Kidney (tissue), 14 donors: Measurements from ENCODE around the gene FOXC2. TPM values are rescaled to one million over a fixed set of nuclear protein-coding genes. Genes with fewer than 3 reads are reported as not detected.

ENCODE experiments used
- DNase-seq, 5 donors: peaks; one replicate each; pipeline ENCODE4 v3.0.0-alpha.2; 2013 to 2020
- FAIRE-seq: peaks from 2 replicates; lab custom pipeline; 2012; peaks lifted over from hg19 to GRCh38; lab: Jason Lieb, UNC
- H3K27ac ChIP-seq, 2 donors: one replicate each; pipeline ENCODE4 v1.7.0; 2013; ENCODE audit warnings: low read depth in 2 of 2, low read length in 2 of 2, inconsistent platforms in 1 of 2
- H3K27me3 ChIP-seq: one replicate; pipeline ENCODE4 v1.7.1; 2013; ENCODE audit warnings: low read length, inconsistent platforms; ENCODE audit not compliant: control insufficient read depth, insufficient read depth
- H3K36me3 ChIP-seq, 3 donors: one replicate each; pipeline versions ENCODE4 v1.7.0 to v1.7.1; 2013; ENCODE audit warnings: low read length in 3 of 3, control low read depth in 1 of 3, inconsistent platforms in 1 of 3; ENCODE audit not compliant: insufficient read depth in 3 of 3, control insufficient read depth in 2 of 3
- H3K4me1 ChIP-seq, 3 donors: one replicate each; pipeline versions ENCODE4 v1.7.0 to v1.7.1; 2013; ENCODE audit warnings: low read length in 3 of 3, inconsistent platforms in 1 of 3, low read depth in 1 of 3; ENCODE audit not compliant: control insufficient read depth in 2 of 3, insufficient read depth in 2 of 3
- H3K4me3 ChIP-seq, 3 donors: one replicate each; pipeline versions ENCODE4 v1.7.0 to v1.8.1; 2013; ENCODE audit warnings: low read length in 3 of 3, control low read depth in 1 of 3, inconsistent platforms in 1 of 3
- H3K9ac ChIP-seq, 3 donors: one replicate each; pipeline versions ENCODE4 v1.7.0 to v1.7.1; 2013; ENCODE audit warnings: low read length in 3 of 3, control low read depth in 1 of 3, inconsistent platforms in 1 of 3
- H3K9me3 ChIP-seq, 3 donors: one replicate each; pipeline versions ENCODE4 v1.7.0 to v1.7.1; 2013; ENCODE audit warnings: low read length in 3 of 3, control low read depth in 1 of 3, inconsistent platforms in 1 of 3; ENCODE audit not compliant: control insufficient read depth in 2 of 3, insufficient read depth in 1 of 3
- CTCF ChIP-seq: IDR thresholded peaks from 3 replicates; pipeline ENCODE4 v1.5.1; 2012; ENCODE audit warnings: mild to moderate bottlenecking, moderate library complexity, borderline replicate concordance; ENCODE audit not compliant: insufficient read depth; ENCODE audit errors: extremely low read depth
- intact Hi-C: fragments of 100-400 bp; cut with DNase I; formaldehyde crosslinking; loops from one replicate; pipeline ENCODE4 v1.11.1; 2022
- polyA plus RNA-seq: library from polyadenylated mRNA; stranded (reverse); fragments of 350-450 nt; fragmentation: Illumina TruSeq; extraction: RNeasy Lipid Tissue Mini Kit (QIAGEN cat#74804); gene quantifications from one replicate; pipeline ENCODE4 v1.2.3, GENCODE V29; 2014; ENCODE audit warnings: low read depth, low replicate concordance; ENCODE audit not compliant: insufficient read depth
- total RNA-seq: library from RNA; stranded (reverse); fragmentation: NEBNext Ultra II Directional; extraction: Animal tissue kit (Norgen Biotek cat#: 25700); gene quantifications from one replicate; pipeline ENCODE4 v1.2.1, GENCODE V29; 2021
- donor health status: control.
- donor health status: control.
- donor health status: control.
- donor health status: control.
- donor health status: control.
- donor health status: DM: yes; HTN: yes; CAD: no.
- donor health status: Normal renal cell carcinoma (clear cell type).

The FOXC2 gene
- total and polyA plus RNA-seq, 2 donors from 2014 or later, result 3.8 to 6.3 TPM

- no peaks in the 10 kb centered on the region for H3K4me1 ChIP-seq
- H3K27ac ChIP-seq, result no peak overlapping the region
- no peak for FAIRE-seq
- intact Hi-C loops, result no loop called here
- no peak for TF ChIP-seq CTCF
- peaks cover 0 to 27% (median 16%) of the 10 kb centered on the region in 3 donors for H3K36me3 ChIP-seq
- no peak overlapping the region for H3K9ac ChIP-seq
- no peak for DNase-seq
- no peak overlapping the region for H3K4me3 ChIP-seq
- no peaks in the 10 kb centered on the region for H3K9me3 ChIP-seq
- H3K27me3 ChIP-seq, result no peaks in the 10 kb centered on the region
Observed at GRCh38 chr16:86545954-86546637, 20.5 kb upstream of the FOXC2 start.

- H3K27ac ChIP-seq, result no peak overlapping the region
- intact Hi-C loops, result no loop called here
- H3K4me3 ChIP-seq, result no peak overlapping the region
- TF ChIP-seq CTCF, result no peak
- peaks cover 0 to 22% (median 13%) of the 10 kb centered on the region in 3 donors for H3K36me3 ChIP-seq
- no peaks in the 10 kb centered on the region for H3K9me3 ChIP-seq
- no peaks in the 10 kb centered on the region for H3K27me3 ChIP-seq
- peak in 1 of 5 donors; percentile 24 for DNase-seq
- no peak for FAIRE-seq
- H3K9ac ChIP-seq, result no peak overlapping the region
- H3K4me1 ChIP-seq, result no peaks in the 10 kb centered on the region
Observed at GRCh38 chr16:86546638-86547013, 20.0 kb upstream of the FOXC2 start.

GRCh38 chr16:86547286-86547685, 19.3 kb upstream of the FOXC2 start:
- Histone ChIP-seq H3K36me3 (peaks cover 0 to 18% (median 7%) of the 10 kb centered on the region in 3 donors), H3K27me3 (no peaks in the 10 kb centered on the region), H3K9ac (no peak overlapping the region), H3K27ac (no peak overlapping the region), H3K4me1 (no peaks in the 10 kb centered on the region), H3K9me3 (no peaks in the 10 kb centered on the region), H3K4me3 (no peak overlapping the region)
- intact Hi-C loops, result no loop called here
- FAIRE-seq (no peak), DNase-seq (no peak)
- no peak for TF ChIP-seq CTCF
